SK-N-SH (cell line): Measurements from ENCODE around the gene NLRP1. TPM values are rescaled to one million over a fixed set of nuclear protein-coding genes. Genes with fewer than 3 reads are reported as not detected.

ENCODE experiments used
- CTCF ChIA-PET: fragments of 300-600, 350-600 bp; formaldehyde crosslinking; extraction: SDS; loops from one replicate; lab custom pipeline; 2021; lab: Yijun Ruan, JAX
- POLR2A ChIA-PET: fragments of 350-600 bp; sonication (Branson Sonifier 250); formaldehyde crosslinking; extraction: SDS; loops from one replicate; lab custom pipeline; 2020; ENCODE audit warnings: antibody characterized with exemption, inconsistent platforms; lab: Yijun Ruan, JAX
- DNase-seq: peaks from one replicate; pipeline ENCODE4 v3.0.0; 2012
- H2AFZ ChIP-seq: fragments of 200-600 bp; sonication (generic); 2 replicates; pipeline ENCODE4 v1.8.1; 2016; ENCODE audit warnings: antibody characterized with exemption, mild to moderate bottlenecking, low read depth
- H3F3A ChIP-seq: fragments of 200-600 bp; sonication (generic); replicated peaks from 2 replicates; pipeline ENCODE3; 2016; ENCODE audit warnings: antibody characterized with exemption, mild to moderate bottlenecking; ENCODE audit not compliant: insufficient read depth
- H3K27ac ChIP-seq, 2 experiments: fragments of 200-500 bp in 1 of 2; fragments of 200-600 bp in 1 of 2; sonication (Bioruptor generic) in 1 of 2; sonication (generic), shearing (Covaris generic) in 1 of 2; 2 replicates each; pipeline versions ENCODE4 v1.5.1 to v1.6.1; 2014 to 2016; ENCODE audit warnings: low read depth in 2 of 2, inconsistent platforms in 1 of 2, low read length in 1 of 2, mild to moderate bottlenecking in 1 of 2, mixed read lengths in 1 of 2
- H3K27me3 ChIP-seq: fragments of 200-600 bp; sonication (generic), shearing (Covaris generic); 2 replicates; pipeline ENCODE4 v1.6.1; 2016; ENCODE audit warnings: mixed run types; ENCODE audit not compliant: insufficient read depth
- H3K36me3 ChIP-seq, 2 experiments: fragments of 200-500 bp in 1 of 2; fragments of 200-600 bp in 1 of 2; sonication (Bioruptor generic) in 1 of 2; sonication (generic) in 1 of 2; replicated peaks in 1 of 2; 2 replicates each; pipeline versions ENCODE3 to v1.5.1; 2014 to 2016; ENCODE audit warnings: low read length in 1 of 2, mild to moderate bottlenecking in 1 of 2; ENCODE audit not compliant: insufficient read depth in 2 of 2, control insufficient read depth in 1 of 2
- H3K4me1 ChIP-seq, 2 experiments: fragments of 200-500 bp in 1 of 2; fragments of 200-600 bp in 1 of 2; sonication (Bioruptor generic) in 1 of 2; sonication (generic), shearing (Covaris generic) in 1 of 2; 2 replicates each; pipeline versions ENCODE4 v1.5.1 to v1.6.1; 2014 to 2016; ENCODE audit warnings: low read depth in 1 of 2, low read length in 1 of 2, mixed run types in 1 of 2; ENCODE audit not compliant: insufficient read depth in 2 of 2, control insufficient read depth in 1 of 2
- H3K4me2 ChIP-seq: fragments of 200-600 bp; sonication (generic), shearing (Covaris generic); 2 replicates; pipeline ENCODE4 v1.6.1; 2017; ENCODE audit warnings: mixed run types
- H3K4me3 ChIP-seq, 2 experiments: fragments of 200-500 bp in 1 of 2; fragments of 200-600 bp in 1 of 2; sonication (Bioruptor generic) in 1 of 2; sonication (generic), shearing (Covaris generic) in 1 of 2; 2 replicates each; pipeline versions ENCODE4 v1.5.1 to v1.8.1; 2014 to 2016; ENCODE audit warnings: low read depth in 2 of 2, inconsistent platforms in 1 of 2, low read length in 1 of 2, mild to moderate bottlenecking in 1 of 2, mixed read lengths in 1 of 2, moderate library complexity in 1 of 2
- H3K79me2 ChIP-seq: fragments of 200-600 bp; sonication (generic); 2 replicates; pipeline ENCODE4 v1.8.1; 2017; ENCODE audit warnings: mild to moderate bottlenecking; ENCODE audit not compliant: insufficient read depth
- H3K9ac ChIP-seq: fragments of 200-600 bp; sonication (generic); 2 replicates; pipeline ENCODE4 v1.6.1; 2017; ENCODE audit warnings: mixed run types
- H3K9me2 ChIP-seq: fragments of 200-600 bp; sonication (generic); 2 replicates; pipeline ENCODE4 v1.6.1; 2017; ENCODE audit warnings: mixed run types
- H3K9me3 ChIP-seq: fragments of 200-600 bp; sonication (generic); 2 replicates; pipeline ENCODE4 v1.6.1; 2017; ENCODE audit warnings: mixed run types, mild to moderate bottlenecking, moderate library complexity
- H4K20me1 ChIP-seq: fragments of 200-600 bp; sonication (generic); 2 replicates; pipeline ENCODE4 v1.6.1; 2017; ENCODE audit warnings: mild to moderate bottlenecking, mixed run types; ENCODE audit not compliant: insufficient read depth
- CHD2 ChIP-seq: fragments of 150-350 bp; IDR thresholded peaks from 2 replicates; pipeline ENCODE4 v1.6.1; 2018; ENCODE audit warnings: low read length; ENCODE audit not compliant: partially characterized antibody
- CTCF ChIP-seq: fragments of 200-600 bp; sonication (generic); IDR thresholded peaks from 2 replicates; pipeline ENCODE4 v1.6.1; 2017; ENCODE audit warnings: antibody characterized with exemption, mild to moderate bottlenecking, moderate library complexity
- ELF1 ChIP-seq: IDR thresholded peaks from 2 replicates; pipeline ENCODE4 v1.4.0; 2012
- EP300 ChIP-seq, 2 experiments: IDR thresholded peaks; 2 replicates each; pipeline versions ENCODE4 v1.4.0 to v1.6.1; 2012; ENCODE audit warnings: borderline replicate concordance in 1 of 2, low read depth in 1 of 2, low read length in 1 of 2
- EZH2phosphoT487 ChIP-seq: fragments of 200-600 bp; sonication (generic); IDR thresholded peaks from 2 replicates; pipeline ENCODE4 v1.6.1; 2017; ENCODE audit warnings: low read depth, mixed run types, mild to moderate bottlenecking, antibody characterized with exemption, moderate library complexity, borderline replicate concordance
- FOSL2 ChIP-seq: IDR thresholded peaks from 2 replicates; pipeline ENCODE4 v1.4.0; 2012; ENCODE audit warnings: low read depth, mild to moderate bottlenecking, moderate library complexity, borderline replicate concordance
- FOXM1 ChIP-seq: IDR thresholded peaks from 2 replicates; pipeline ENCODE4 v1.4.0; 2012; ENCODE audit warnings: low read depth, mild to moderate bottlenecking
- GABPA ChIP-seq: IDR thresholded peaks from 2 replicates; pipeline ENCODE4 v1.4.0; 2012; ENCODE audit warnings: low read depth, mild to moderate bottlenecking
- GATA2 ChIP-seq: sonication (generic); formaldehyde crosslinking; IDR thresholded peaks from 2 replicates; pipeline ENCODE4 v1.5.0; 2020; ENCODE audit warnings: mild to moderate bottlenecking, missing genetic modification reagents
- MEF2A ChIP-seq: IDR thresholded peaks from 2 replicates; pipeline ENCODE4 v1.4.0; 2012; ENCODE audit warnings: low read depth, borderline replicate concordance
- NFIC ChIP-seq: IDR thresholded peaks from 2 replicates; pipeline ENCODE4 v1.4.0; 2012; ENCODE audit warnings: borderline replicate concordance
- POLR2AphosphoS5 ChIP-seq: IDR thresholded peaks from 2 replicates; pipeline ENCODE4 v1.6.1; 2012; ENCODE audit warnings: low read depth, low read length
- RXRA ChIP-seq: IDR thresholded peaks from 2 replicates; pipeline ENCODE4 v1.4.0; 2012; ENCODE audit warnings: low read depth, mild to moderate bottlenecking, borderline replicate concordance
- SIN3A ChIP-seq: IDR thresholded peaks from 2 replicates; pipeline ENCODE4 v1.6.1; 2012; ENCODE audit warnings: low read depth, mild to moderate bottlenecking, low read length, moderate library complexity, borderline replicate concordance
- SMC3 ChIP-seq: IDR thresholded peaks from 2 replicates; pipeline ENCODE4 v1.6.1; 2012; ENCODE audit warnings: low read depth, low read length, improper control_type of control experiment
- TCF12 ChIP-seq: IDR thresholded peaks from 2 replicates; pipeline ENCODE4 v1.4.0; 2012
- TEAD4 ChIP-seq: IDR thresholded peaks from 2 replicates; pipeline ENCODE4 v1.4.0; 2012; ENCODE audit warnings: mild to moderate bottlenecking, borderline replicate concordance; ENCODE audit not compliant: insufficient read depth
- USF2 ChIP-seq: fragments of 150-350 bp; IDR thresholded peaks from 2 replicates; pipeline ENCODE4 v1.6.1; 2017; ENCODE audit warnings: antibody characterized with exemption, low read length, low read depth, borderline replicate concordance
- ZBTB33 ChIP-seq: IDR thresholded peaks from 2 replicates; pipeline ENCODE4 v1.4.0; 2012; ENCODE audit warnings: low read depth, borderline replicate concordance
- WGBS: methylation state at CpG from one replicate; pipeline ENCODE4 v1.1.6; 2017; ENCODE audit warnings: low lambda C conversion rate; 5-methylcytosine and 5-hydroxymethylcytosine counted together
- polyA plus RNA-seq, 3 experiments: library from polyadenylated mRNA; depleted of rRNA; stranded (reverse); fragments of >200 nt; gene quantifications; 2 replicates each; pipeline ENCODE4 v1.2.3, GENCODE V29; 2012

NLRP1 gene
- polyA plus RNA-seq, 1 of the 3 experiments (the other 2 are of a cell fraction): 51.4 TPM

- CTCF ChIA-PET: interaction anchor here (0.6 to 7.9 kb wide), 2 partner anchors 19 to 26 kb away, joined by 4 to 66 read pairs; partner anchors contain the start of genes C1QBP and DERL2
- H2AFZ ChIP-seq: no peak overlapping the region
- H3K4me3 ChIP-seq: peak overlapping the region in 1 of 2 experiments; percentile 98; a peak in 2 of 4 replicates
- peak overlapping the region; percentile 74; the same call in 1 of the 2 replicates for H3K9ac ChIP-seq
- H3F3A ChIP-seq: peaks cover 12% of the 10 kb centered on the region
- peaks cover 3 to 9% of the 10 kb centered on the region in 2 experiments for H3K36me3 ChIP-seq
- H3K27me3 ChIP-seq: no peaks in the 10 kb centered on the region
- H3K27ac ChIP-seq: no peak overlapping the region
- H3K79me2 ChIP-seq: peaks cover 73% of the 10 kb centered on the region
- no peaks in the 10 kb centered on the region for H3K9me2 ChIP-seq
- POLR2A ChIA-PET: interaction anchor here (1.1 kb wide), 1 partner anchor 20 kb away, joined by 4 read pairs; the partner anchor contains the start of genes DERL2 and MIS12
- H3K4me2 ChIP-seq: peak overlapping the region; percentile 95
- peaks cover 14% of the 10 kb centered on the region for H4K20me1 ChIP-seq
- no peak for DNase-seq
- H3K4me1 ChIP-seq: peaks cover 0 to 13% of the 10 kb centered on the region in 2 experiments; a peak in 2 of 4 replicates
- WGBS: 84% methylated on average over 4 of the region's 4 CpGs
- H3K9me3 ChIP-seq: no peaks in the 10 kb centered on the region
- TF ChIP-seq FOSL2 (no peak), CTCF (no peak), GABPA (no peak), CHD2 (no peak), SIN3A (no peak), FOXM1 (no peak), RXRA (no peak), POLR2AphosphoS5 (no peak), SMC3 (no peak), TEAD4 (no peak), MEF2A (no peak), ELF1 (no peak), NFIC (no peak), EZH2phosphoT487 (no peak), GATA2 (CRISPR knock-in tag) (no peak), ZBTB33 (no peak), USF2 (no peak), TCF12 (no peak), EP300 (IDR thresholded peaks at IDR 0.05; ENCODE audit: borderline replicate concordance in 1 of 2, low read depth in 1 of 2, low read length in 1 of 2) (no peak)
These were observed 118.0 kb downstream of the NLRP1 start for GRCh38 chr17:5466295-5466694.
